NCI-H2107 treated with DMSO at 0.1 percent for 48 hours (cell line): ENCODE data around the gene FAM120AOS.

Experiments used
- DNase-seq: peaks from one replicate; lab custom pipeline; 2025; ENCODE audit not compliant: unreplicated experiment; lab: John Stamatoyannopoulos, UW

The FAM120AOS gene

DNA sequence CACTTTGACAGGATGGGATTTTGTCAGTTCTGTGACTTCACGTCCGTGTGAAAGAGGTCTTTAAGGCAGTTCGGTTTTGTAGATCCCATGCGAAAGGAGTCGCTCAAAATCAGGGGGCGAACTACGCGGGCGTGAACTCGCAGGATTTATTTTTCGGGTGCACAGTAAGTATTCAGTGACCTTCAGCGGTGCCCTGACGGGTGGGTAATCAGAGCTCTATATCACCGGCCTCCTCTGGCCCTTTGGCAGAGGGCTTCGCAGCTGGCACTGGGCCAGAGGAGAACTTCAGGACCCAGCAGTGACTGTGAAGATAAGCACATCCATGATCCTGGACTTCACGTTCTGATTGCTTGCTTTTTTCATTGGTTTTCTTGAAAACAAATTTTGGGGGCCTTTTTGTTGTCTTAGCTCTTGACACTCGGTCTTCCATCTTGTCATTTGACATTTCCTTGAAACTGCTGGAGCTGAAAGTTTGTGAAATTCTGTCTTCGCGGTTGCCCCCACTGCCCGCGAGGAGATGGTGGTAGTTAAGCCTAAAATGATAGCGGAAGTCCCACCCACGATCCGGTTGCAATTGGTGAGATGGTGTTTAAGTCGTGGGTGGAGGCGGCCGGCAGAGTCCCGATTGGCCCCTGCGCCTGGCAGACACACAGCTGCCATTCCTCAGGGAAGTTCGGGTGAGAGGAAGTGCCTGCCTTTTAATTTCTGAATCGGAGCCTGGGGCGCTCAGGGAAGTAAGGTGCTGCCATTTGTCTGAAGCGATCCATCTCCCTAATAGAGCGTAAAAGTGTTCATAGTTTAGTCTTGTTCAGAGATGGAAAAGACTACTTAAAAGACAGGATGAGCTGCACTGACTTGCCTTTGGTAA, at the start of gene FAM120AOS:
TSS of gene FAM120AOS (minus strand) at position 535 of the 868 bp plus-strand sequence. CDS start 872 bp downstream, outside the sequence.
- DNase-seq, result peak; percentile 88

DNA sequence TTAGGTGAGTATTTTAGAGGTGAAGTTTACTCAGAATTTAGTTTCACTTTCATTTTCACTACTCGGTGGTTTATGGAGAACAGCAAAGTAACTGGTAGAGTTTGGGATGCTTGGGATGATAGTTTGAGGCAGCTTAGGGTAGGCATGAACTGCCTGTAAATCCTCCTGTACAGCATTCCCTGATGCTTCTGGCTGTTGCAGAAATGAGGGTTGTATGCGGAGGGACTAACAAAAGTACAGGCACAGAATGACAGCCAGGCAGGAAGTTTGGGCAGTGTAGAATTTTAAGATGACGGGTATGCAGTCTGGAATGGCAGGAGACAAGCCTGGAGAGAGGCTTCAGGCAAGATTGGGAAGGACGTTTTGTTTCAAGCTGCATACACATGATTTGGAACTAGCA, 48.0 kb upstream of the FAM120AOS start:
- DNase-seq, result no peak

DNA sequence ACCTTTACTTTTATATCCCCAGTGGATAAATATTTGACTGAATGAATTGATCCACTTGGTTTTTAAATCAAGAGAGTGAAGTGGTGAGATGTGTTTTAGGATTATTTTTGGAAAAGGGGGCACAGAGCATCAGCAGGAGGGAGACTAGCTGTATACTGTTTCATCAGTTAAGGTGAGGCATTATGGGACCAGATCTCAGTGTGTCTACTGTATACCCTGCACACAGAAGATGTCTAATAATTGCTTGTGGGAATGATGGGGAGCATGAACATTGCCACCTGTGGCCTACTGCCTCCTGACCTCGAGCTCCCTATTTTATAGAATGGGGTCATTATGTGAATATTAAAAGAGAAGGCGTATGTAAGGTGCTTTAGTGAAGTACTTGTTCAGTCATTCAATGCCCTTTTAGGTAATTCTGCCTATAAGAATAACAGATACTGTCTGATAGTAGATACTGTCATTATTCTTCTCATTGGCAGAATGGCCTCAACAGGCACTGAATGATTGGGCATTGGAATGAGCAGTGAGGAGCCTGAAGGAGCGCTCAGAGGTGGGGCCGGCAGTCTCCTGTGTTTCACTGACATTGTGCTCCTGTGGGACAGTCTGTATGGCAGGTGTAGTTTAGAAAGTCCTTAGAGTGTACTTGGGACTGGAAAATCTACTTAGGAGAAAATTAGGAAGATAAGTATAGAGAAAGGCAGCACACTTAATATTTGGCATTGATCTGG, 47.4 kb upstream of the FAM120AOS start:
- no peak for DNase-seq

DNA sequence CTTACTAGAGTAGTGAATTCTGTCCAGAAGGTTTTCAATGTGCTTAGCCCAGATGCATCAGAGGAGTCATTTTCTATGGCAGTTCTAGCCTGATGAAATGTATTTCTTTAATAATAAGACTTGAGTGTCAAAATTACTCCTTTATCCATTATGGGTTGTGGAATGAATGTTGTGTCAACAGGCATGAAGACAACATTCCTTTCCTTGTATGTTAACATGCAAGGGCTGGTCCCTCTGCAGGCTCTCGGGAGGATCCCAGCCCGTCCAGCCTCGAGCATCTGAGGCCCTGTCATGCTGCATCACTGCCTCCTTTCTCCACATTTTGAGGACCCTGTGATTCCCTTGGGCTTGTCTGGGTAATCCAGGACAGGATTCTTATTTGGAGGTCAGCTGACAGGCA, 42.9 kb upstream of the FAM120AOS start:
- no peak for DNase-seq

DNA sequence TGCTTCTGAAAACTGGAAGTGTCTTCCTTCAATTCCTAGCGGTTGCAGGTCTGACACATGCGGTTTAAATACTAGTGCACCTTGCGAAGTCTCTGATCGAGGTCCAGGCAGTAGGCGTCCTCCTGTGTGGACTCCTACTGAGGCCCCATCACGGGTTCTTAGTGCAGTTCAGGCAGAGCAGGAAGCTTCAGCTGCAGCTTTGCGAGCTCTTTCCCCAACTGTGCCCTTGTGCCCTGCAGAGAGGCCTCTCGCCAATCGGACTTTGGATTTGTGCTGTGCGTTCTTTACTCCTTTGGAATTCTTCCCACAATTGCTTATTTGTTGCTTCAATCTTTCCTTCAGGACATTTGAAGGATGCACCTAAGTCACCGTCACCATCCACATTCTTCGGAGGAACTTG, 40.6 kb upstream of the FAM120AOS start:
- no peak for DNase-seq

DNA sequence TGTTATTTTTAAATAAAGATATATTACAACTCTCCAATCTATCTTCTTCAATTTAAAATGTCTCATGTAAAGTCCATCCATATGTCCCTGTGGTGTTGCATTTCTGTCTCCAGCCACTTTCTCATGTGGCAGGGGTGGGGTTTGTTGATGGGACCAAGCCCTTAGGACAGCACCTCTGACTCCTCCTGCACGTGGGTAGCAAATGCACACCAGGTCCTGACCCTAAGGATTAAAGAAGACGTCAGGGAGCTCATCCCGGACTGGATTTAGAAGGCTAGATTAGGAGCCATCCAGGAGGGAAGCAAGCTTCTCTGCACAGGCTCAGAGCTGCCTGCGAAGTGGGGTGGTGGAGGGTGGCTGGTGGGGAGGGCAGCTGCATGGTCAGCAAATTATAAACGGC, 38.9 kb upstream of the FAM120AOS start:
- no peak for DNase-seq

DNA sequence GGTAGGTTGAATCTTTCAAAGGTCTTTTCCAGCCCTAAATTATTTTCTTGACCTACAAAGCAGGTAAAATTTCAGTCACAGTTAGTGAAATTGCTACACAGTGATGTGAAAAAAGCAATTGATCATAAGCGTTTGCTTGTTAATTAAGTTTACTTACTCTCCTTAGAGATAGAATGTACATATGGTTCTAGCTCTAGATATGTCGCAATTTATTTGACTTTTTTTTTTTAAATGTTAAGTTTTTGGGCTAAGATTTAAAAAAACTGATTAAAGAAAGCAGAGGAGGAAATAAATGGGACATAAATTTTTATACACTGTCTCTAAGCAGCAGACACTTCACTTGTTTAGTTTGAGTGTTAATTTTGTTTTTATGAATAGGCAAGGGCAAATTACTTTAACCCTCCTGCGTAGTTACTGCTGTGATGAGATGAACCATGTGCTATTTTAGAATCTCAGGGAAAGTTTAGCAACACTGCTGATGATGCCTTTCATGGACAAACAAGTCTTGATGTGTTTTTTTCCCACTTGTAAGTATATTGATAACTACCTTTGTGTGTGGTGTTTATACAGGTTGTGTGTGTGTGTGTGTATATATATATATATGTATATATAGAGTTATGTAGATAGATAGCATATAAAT, 38.3 kb upstream of the FAM120AOS start:
- DNase-seq, result no peak

DNA sequence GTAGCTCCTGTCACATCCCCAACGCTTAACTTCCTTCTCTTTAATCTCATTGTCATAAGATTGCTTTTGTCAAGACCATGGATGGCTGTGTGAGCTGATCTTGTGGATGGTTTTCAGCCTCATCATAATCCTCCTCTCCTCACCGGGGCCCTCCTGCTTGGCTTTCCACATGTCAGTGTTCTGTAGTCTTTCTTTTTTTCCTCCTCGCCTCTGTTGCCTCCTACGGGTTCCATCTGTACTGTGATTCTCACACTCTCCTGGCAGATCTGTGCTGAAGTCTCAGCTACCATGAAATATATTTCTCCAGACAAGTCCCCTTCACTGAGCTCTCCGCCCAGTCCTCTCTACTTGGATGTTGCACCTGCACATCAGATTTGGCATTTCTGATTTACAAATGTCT, 34.9 kb upstream of the FAM120AOS start:
- DNase-seq, result no peak

DNA sequence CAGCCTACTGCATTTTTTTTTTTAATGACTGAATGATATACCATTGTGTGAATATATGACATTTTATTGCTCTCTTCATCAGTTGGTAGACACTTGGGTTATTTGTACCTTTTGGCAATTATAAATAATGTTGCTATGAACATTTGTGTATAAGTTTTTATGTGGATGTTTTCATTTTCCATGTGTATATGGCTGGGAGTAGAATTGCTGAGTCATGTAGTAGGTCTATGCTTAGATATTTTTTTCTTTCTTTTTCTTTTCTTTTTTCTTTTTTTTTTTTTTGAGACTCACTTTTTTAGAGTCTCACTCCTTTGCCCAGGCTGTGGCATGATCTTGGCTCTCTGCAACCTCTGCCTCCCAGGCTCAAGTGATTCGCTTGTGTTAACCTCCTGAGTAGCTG, 32.9 kb upstream of the FAM120AOS start:
- no peak for DNase-seq

DNA sequence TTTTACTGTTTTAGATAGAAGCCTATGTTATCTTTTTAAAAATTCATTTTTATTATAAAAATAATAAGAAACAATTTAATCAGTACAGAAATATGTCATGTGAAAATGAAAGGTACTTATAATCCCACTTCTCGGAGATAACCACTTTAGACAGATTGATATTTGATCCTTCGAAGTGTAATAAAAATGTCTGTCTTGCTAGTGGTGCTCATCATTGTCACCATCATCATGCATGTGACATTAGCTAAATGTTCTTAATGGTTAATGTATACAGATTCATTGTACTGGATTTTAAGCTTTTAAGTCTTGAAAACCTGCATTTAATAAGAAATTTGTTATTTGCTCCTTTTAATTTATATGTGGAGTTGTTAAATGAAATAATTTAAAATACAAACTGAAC, 30.1 kb upstream of the FAM120AOS start:
- no peak for DNase-seq

DNA sequence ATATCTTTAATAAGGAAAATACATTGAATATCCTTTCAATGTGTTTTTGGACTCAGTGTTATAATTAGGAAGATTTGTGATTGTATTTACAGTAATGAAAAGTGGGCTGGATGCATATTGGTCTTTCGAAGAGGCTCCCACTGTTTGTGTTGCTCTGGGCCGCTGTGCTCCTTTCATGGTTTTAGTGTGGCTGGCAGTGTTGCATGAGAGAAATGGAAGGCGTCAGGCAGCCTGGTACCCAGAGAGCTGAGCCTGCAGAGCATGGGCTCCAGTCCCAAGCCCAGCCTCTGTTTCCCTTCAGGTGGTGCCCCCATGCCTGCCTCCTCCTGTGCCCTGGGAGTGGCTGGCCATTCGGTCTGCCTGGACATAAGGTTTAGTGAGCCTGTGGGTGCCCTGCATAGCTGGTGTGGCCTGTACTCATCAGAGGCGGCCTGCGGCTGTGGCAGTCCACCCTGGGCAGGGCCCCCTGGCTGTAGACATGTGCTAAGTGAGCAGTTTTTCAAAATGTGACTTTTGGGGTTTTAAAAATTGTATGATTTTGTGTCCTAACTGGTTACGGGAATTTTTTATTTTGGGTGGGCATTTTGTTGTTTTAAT, 27.4 kb upstream of the FAM120AOS start:
- no peak for DNase-seq

DNA sequence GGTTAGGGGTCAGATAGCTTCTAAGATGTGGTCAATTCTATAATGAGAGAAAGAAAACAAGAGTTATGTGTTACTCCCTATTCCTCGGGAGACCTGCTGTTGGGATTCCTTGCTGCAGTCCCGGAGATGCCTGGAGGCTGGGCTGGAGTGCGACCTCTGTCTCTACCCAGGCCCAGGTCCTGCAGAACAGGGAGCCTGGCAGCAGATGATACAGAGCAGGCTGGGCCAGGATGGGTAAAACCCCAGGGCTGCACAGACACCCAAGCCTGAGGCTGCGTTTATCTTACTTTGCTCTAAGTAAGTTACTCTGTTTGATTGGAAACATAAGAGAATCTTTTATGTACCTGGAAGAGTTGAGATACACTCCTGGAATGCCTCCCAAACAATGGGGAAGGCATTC, 26.9 kb upstream of the FAM120AOS start:
- no peak for DNase-seq

DNA sequence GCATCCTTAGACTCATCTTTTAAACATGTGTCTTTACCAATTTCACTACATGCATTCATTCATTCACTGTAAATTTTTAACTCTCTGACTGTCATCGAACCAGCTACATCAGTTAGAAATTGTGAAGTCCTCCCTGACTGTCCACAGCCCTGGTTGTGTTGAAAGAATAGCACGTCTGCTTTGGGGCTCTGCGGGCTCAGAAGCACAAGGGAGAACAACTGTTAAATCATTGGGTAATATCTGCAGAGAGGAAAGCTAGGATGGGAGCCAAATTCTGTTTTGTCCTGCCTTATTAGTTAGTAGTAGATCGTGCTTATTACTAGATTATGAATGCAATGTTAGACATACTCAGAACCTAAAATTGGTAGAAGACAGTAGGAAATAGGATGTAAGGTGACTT, 26.3 kb upstream of the FAM120AOS start:
- no peak for DNase-seq

DNA sequence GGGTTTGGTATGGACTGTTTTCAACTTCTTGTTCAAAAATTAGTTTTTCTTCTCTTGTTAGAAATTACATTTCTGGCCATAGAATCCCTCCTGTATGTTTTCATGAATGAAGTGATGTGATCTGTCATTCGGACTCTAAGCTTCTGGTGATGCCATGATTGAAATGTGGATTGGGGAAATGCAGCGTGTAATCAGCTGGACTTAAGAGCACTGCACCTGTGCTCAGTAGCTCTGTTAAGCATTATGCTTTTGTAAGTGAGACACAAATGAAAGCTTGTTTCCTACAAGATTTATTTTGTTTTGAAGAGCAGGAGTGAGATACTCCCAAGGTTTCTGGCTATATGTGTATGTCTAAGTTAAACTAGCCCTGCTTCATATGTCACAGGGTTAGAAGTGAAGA, 24.0 kb upstream of the FAM120AOS start:
- no peak for DNase-seq

DNA sequence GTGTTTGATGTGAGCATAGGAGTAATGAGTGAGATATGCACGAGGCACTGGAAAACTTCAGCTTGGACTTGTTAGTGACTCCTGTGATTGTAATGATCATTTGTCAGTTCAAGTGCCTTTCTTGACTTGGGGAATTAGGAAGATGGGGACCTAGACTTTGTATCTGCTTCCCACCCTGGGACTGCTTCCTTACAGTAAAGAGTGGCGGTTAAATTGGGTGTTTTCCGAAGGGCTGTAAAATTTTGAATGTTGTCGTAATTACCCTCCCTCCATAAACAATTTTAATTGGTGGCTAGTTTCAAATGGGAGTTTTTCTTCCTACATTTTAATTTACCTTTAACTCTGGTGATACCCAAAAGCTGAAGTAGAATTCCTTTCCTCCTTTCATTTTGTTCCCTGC, 23.5 kb upstream of the FAM120AOS start:
- no peak for DNase-seq

DNA sequence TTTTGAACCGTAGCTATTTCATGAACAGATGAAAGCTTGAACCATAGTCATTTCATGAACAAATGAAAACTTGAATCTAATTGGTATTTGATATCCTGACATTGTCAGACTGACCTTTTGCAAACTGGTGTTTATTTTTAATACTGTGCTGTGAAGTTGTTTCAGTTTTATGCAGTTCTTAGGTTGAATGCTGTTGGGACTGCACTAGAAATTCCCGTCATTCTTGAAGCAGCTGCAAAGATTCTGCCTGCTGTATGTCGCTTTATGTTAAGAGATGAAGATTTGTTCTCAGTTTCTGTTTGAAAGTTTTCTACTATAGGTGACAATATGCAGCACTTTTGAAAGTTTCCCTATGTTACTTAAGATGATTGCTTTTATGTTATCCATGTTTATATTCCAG, 22.5 kb upstream of the FAM120AOS start:
- DNase-seq, result no peak

DNA sequence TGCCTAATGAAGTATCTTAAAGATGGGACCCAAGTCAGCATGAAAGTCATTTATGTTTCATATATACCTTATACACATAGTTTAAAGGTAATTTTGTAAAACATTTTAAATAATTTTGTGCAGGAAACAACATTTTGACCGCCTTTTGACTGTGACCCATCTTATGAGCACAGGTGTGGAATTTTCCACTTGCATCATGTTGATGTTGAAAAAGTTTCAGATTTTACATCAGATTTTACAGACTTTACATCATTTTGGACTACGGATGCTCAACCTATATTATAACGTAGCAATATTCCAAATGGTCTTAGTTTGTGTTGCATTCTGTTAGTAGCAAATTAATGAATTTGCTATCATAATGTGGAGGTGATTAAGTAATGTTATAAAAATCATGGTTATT, 21.7 kb upstream of the FAM120AOS start:
- no peak for DNase-seq

DNA sequence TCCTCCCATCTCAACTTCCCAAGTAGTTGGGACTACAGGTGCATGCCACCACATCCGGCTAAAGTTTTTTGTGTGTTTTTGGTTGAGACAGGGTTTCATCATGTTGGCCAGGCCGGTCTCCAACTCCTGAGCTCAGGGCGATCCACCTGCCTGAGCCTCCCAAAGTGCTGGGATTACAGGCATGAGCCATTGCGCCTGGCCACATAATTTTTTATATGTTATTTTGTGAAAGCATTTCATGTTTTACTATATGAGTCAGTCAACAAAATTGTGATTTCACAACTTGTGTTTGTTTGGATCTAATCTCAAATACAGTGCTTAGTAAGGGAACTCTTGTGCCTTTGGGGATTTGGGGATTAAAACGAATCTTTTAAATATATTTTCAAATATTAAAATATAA, 20.0 kb upstream of the FAM120AOS start:
- no peak for DNase-seq

DNA sequence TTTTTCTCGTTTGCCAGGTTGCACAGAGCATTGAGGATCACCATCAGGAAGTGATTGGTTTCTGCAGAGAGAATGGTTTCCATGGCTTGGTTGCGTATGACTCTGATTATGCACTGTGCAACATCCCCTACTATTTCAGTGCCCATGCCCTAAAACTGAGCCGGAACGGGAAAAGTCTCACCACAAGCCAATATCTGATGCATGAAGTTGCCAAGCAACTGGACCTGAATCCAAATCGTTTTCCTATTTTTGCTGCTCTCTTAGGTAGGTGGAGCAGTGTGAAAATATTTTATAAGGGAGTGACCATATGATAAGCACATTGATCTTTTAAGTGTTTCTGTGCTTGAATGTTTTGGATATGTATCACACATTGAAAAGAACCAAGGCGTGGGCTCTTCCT, 17.7 kb upstream of the FAM120AOS start:
- DNase-seq, result no peak

DNA sequence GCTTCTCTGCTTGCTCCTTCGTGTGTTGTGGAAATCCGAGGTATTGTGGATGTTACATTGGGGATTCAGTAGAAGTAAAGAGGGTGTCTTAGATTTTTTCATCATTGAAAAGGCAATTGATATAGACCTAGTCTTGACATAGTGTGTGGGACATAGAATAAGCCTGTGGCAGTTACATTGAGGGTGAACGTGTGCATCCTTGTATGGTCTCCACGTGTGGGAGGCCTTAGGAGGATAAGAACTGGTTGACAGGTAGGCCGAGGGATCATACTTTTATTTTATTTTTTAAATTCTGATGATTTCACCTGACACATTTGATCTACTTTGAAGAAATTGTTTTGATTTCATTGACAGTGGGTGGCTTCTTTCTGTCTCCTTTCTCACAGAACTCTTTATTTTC, 17.0 kb upstream of the FAM120AOS start:
- no peak for DNase-seq

DNA sequence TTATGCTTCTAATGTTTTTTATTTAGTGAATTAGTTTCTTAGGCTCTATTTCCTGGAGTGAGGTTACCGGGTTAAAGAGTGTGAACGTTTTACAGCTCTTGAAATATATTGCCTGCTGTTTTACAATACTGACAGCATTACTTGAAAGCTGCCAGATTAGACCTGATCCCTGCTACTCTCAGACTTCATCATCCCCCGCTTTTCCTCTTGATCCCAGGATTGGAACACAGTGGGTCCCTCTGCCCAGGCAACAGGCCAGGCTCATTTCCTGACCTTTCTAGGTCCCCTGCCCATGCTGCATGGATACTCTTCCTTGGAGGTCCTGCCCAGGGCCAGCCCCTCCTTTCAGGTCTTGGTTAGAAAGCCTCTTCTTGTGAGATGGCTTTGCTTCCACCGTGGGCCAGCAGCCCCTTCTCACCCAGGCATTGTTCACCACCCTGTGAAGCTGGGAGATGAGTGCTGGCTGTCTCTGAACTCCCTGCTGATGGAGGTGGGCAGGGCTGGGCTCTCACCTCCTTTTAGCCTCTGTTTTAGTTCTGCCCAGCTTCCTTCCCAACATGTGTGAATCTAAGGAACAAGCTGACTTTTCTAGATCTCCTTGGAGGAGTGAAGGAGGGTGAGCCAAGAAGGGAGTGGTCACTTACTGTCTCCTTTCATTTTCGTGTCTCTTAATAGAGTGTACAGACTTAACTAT, 15.5 kb upstream of the FAM120AOS start:
- DNase-seq, result no peak
